ENCODE results near the gene CD274. TPM values are rescaled to one million over a fixed set of nuclear protein-coding genes. Genes with fewer than 3 reads are reported as not detected.
"Not testable (repeated sequence)": the region's sequence is repeated elsewhere in the genome, so short reads cannot be mapped to it uniquely, and the experiment has no call there.

CD274 gene
- total RNA-seq, 1 experiment from 2014 or later = 4.9 TPM

DNA sequence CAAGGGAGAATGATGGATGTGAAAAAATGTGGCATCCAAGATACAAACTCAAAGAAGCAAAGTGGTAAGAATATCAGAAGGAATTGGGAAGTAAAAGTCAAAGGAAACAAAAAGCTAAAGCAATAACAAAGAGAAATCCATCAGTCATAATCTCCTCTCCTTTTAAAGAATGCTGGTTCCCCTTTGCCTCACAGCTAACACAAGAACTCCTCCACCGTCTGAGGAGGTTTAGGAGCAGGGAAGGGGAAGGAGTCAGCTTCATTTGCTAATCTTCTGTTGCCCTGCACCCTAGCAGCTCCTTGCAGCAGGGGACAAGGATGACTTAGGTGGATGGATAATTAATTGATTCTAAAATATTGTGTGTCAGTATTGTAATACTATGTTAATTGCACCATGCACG is 16.4 kb downstream of the CD274 start:
- DNase-seq (ENCODE audit: low read depth) = no peak

DNA sequence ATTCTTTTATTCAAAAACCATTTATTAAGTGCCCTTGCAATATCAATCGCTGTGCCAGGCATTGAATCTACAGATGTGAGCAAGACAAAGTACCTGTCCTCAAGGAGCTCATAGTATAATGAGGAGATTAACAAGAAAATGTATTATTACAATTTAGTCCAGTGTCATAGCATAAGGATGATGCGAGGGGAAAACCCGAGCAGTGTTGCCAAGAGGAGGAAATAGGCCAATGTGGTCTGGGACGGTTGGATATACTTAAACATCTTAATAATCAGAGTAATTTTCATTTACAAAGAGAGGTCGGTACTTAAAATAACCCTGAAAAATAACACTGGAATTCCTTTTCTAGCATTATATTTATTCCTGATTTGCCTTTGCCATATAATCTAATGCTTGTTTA is 18.5 kb downstream of the CD274 start:
- DNase-seq (ENCODE audit: low read depth) = no peak

- no peak for DNase-seq (ENCODE audit: low read depth)
Observed at GRCh38 chr9:5470122-5470521, 19.8 kb downstream of the CD274 start.

- DNase-seq (ENCODE audit: low read depth) = no peak
Observed at GRCh38 chr9:5470816-5471215, 20.5 kb downstream of the CD274 start.

- not testable (repeated sequence) for DNase-seq (ENCODE audit: low read depth)
Observed at GRCh38 chr9:5475611-5476010, 25.3 kb downstream of the CD274 start.

DNA sequence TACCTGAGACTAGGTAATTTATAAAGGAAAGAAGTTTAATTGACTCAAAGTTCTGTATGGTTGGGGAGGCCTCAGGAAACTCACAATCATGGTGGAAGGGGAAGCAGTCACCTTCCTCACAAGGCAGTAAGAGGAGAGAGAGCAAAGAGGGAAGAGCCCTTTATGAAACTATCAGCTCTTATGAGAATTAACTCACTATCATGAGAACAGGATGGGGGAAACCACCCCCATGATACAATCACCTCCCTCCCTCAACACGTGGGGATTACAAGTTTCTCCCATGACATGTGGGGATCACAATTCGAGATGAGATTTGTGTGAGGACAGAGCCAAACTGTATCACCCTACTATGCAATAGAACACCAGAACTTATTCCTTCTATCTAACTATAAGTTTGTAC is 27.9 kb downstream of the CD274 start:
- no peak for DNase-seq (ENCODE audit: low read depth)

DNA sequence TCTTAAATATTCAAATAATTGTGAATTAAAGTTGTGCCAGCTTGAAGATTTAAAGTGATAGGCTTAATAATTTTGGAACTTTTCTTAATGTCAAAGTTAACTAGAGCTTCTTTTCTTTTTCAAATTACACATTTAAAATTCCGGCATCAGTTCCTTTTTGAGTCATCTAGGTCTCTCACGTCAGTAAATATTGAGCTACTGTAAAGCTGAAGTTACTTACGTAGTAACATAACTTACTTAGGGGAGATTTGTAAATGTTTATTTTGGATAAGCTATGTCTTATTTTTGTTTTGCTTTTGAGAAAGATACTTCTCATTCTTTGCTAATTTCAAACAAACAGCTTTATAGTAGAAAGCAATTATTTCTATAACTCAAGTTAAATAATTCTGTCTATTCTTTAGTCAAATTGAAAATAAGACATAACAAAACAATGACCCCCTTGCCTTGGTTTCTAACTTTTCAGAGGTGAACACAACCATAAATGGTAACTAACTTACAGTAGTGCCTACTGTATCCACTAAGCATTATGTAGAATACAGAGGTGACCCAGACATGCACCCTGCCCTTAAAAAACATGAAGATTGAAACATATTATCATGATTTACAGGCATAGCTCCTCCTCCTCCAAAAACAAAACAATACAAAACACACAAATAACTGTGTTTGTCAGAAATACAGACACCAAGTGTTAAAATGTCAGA is 29.8 kb downstream of the CD274 start:
- DNase-seq (ENCODE audit: low read depth) = no peak

DNA sequence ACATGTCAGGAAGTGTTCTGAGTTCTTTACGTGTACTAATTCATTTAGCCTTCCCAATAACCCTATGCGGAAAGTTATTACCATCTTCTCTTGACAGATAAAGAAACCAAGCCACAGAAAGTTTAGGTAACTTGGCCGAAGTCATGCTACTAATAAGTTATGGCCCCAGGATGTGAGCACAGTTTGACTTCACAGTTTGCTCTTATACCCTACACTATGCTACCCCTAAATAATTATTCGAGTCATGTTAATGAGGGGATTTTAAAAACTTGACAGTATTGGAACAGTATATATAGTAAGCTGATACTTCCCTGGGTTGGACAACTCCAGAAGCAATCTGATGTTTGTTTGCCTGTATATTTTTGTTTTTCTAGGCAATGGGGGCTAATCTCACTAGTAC is 30.6 kb downstream of the CD274 start:
- no peak for DNase-seq (ENCODE audit: low read depth)

- DNase-seq (ENCODE audit: low read depth) = no peak
Observed at GRCh38 chr9:5481322-5482040, 31.1 kb downstream of the CD274 start.

DNA sequence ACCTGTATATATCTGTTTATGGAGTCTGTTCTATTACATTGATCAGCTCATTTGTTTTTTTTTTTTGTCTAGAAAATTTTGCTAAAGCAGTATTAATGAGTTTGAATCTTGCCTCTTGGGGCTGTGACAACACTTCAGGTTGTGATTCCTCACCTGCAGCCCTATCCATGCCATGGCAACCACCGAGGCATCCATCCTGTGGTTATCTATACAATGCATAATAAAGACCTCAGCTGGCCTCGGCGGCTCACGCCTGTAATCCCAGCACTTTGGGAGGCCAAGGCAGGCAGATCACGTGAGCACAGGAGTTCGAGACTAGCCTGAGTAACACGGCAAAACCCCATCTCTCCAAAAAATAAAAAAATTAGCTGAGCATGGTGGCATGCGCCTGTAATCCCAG is 31.9 kb downstream of the CD274 start:
- DNase-seq (ENCODE audit: low read depth) = no peak

GRCh38 chr9:5483306-5483705 is 33.0 kb downstream of the CD274 start:
- no peak for DNase-seq (ENCODE audit: low read depth)

DNA sequence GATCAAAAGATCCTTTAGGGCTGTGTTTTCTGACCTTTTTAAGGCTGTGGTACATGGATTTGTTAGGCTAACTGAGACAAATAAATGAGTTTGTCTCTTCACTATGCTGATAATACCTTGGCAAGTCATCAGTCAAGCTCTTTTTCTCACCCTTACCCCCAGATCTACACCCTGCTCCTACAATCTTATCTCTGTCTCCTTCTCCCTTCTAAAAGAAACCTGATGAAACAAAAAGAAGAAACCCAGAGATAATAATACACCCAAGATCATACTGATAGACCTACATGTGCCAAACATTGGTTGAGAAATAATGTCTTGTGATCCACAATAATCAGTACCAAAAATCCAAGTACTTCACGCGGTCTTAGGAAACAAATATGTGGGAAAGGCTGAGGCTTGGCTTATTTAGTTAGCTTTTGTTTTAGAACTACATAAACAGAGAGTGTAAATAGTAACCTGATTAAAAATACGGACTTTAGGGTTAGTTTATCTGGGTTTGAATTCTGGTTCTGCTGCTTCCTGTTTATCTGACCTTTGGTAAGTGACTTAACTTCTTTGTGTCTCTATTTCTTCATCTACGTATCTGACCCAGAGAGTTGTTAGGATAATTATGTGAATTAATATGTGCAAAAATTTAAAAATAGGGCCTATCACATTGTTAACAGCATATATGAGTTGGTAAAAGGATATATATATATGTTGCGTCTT is 35.2 kb downstream of the CD274 start:
- DNase-seq (ENCODE audit: low read depth) = no peak

GRCh38 chr9:5486988-5487387 is 36.6 kb downstream of the CD274 start:
- DNase-seq (ENCODE audit: low read depth) = no peak

- no peak for DNase-seq (ENCODE audit: low read depth)
Observed at GRCh38 chr9:5488221-5489008, 38.1 kb downstream of the CD274 start.

- DNase-seq (ENCODE audit: low read depth) = no peak
Observed at GRCh38 chr9:5489630-5490490, 39.5 kb downstream of the CD274 start.

- DNase-seq (ENCODE audit: low read depth) = no peak
Observed at GRCh38 chr9:5492965-5493678, 42.8 kb downstream of the CD274 start.

DNA sequence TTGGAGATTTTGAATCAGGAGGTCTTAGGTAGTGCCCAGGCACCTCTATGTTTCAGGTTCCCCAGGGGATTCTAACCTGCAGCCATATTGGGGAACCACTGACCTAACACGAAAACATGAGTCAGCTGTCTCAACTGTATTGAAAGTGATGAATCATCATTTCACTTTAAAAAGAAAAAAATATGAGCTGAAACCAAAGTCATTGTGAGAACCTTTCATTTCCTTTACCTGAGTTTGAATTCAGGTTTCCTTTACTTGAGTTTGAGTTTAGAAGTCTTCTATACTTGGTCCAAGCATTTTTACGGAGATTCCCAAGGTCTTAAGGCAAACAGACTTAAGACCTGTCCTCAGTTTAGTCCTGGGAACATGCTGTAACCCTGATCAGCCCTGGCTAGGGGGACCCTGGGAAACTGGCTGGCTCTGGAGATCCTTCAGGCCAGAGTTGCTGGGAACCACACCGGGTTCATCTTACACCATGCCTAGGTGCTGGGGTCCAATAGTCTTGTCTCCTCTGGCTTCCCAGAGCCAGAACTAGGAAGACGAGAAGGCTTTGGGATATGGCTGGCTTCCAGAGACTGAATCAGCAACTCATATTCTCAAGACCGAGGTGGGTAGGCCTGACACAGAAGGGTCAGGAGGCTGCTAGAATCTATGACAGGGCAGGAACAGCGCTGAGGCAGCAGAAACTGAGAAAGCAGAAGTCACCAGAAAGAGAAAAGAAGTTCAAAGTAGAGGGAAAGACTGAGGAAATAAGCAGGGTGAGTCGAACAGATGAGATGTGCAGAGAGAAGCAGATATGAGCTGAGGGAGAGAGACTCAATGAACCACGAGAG is 43.6 kb downstream of the CD274 start:
- DNase-seq (ENCODE audit: low read depth) = peak; percentile 86

GRCh38 chr9:5494765-5495164 is 44.4 kb downstream of the CD274 start:
- DNase-seq (ENCODE audit: low read depth) = not testable (repeated sequence)

- DNase-seq (ENCODE audit: low read depth) = no peak
Observed at GRCh38 chr9:5499157-5499556, 48.8 kb downstream of the CD274 start.
